ENCODE results near the gene MYH11.

The MYH11 gene

DNA sequence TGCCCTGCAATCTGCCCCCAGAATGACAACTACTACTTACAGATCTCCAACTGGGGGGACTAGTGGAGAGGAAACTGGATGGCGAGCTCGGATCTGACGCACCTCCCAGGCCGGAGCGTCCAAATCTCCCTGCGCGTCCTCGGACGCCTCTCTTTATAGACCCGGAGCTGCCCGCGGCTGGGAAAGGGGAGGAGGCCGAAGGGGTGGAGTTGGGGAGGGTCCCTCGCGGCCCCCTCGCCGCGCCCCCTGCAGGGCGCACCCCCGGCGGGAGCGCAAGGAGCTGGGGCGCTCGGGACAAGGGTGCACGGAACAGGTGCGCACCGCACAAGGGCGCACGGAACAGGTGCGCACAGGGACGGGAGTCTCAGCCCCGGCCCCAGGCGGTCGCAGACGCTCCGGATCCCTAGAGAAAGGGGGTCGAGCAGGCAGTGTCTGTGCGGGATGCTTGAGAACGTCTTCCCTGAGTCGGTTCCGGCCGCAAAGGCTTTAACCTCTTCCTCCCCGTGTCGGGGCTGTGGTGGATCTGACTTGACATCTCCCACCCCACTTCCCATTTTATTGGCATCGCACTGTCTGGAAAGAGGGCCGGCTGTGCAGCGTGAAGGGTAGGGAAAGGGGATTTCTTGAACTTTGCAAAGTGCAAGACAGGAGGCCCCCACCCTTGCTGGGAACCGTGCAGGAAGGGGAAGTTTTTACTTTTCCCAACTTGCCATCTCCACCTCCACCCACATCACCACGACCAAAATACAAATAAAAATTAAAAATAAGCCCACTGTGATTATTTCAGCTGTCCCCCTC lies at the start of gene MYH11:
Gene MYH11, minus strand, starts transcription at position 128 of the 798 bp plus-strand sequence. CDS start 18,776 bp downstream, outside the sequence.
- no peak for DNase-seq

DNA sequence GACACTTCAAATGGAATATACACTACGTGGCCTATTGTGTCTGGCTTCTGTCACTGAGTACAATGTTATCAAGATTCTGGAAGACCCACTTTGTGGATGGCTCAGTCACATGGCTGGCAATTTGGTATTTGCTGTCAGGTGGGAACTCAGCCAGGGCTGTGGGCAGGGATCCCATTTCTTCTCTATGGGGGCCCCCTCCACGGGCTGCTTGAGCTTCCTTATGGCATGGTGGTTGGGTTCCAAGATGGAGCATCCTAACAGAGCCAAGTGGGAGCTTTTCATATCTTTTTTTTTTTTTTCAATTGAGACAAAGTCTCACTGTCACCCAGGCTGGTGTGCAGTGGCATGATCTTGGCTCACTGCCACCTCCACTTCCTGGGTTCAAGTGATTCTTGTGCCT lies 49.6 kb upstream of the MYH11 start:
- DNase-seq: no peak

DNA sequence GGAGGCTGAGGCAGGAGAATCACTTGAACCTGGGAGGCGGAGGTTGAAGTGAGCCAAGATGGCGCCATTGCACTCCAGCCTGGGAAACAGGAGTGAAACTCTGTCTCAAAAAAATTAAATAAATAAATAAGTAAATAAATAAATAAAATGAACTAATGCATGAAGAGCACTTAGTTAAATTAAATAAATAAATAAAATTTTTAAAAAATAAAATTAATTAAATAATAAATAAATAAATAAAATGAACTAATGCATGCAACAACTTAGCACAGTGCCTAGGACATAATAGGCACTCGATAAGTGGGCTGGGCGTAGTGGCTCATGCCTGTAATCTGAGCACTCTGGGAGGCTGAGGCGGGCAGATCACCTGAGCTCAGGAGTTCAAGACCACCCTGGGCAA lies 47.1 kb upstream of the MYH11 start:
- no peak for DNase-seq

DNA sequence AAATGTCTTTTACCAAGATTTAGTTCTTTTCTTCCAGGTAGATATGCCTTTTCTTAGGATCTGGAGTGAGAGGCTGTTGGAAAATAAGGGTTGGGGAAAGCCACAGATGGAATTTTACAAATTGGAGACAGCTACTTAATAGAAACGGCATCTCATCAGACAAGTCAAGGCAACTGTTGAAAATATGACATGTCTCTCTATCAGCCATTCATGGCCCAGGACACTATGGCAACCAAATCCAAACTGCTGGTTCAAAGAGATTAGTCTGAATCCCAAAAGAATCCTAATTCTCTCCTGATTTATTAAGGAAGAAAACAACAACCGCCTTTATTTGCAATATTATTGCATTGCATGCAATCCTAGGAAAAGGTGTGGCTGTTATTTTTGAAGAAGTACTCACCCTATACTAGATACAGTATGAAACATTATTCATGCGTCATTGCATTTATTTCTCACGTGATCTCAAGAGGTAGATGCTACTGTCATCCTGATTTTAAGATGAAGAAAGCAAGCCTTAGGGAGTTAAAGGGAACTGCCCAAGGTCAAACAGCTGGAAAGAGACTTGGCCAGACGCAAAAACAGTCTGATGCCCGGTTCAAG lies 44.2 kb upstream of the MYH11 start:
- DNase-seq: no peak

DNA sequence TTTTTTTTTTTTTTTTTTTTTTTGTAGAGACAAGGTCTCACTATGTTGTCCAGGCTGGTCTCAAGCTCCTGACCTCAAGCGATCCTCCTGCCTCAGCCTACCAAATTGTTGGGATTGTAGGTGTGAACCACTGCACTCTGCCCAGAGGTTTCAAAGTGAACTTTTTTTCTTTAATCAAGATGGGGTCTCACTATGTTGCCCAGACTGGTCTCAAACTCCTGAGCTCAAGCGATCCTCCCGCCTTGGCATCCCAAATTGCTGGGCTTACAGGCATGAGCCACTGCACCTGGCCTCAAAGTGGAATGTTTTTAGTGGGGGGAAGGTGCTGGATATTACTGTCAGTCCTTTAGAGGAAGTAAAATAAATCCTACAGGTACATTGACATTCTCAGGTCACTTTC lies 43.5 kb upstream of the MYH11 start:
- DNase-seq: no peak

DNA sequence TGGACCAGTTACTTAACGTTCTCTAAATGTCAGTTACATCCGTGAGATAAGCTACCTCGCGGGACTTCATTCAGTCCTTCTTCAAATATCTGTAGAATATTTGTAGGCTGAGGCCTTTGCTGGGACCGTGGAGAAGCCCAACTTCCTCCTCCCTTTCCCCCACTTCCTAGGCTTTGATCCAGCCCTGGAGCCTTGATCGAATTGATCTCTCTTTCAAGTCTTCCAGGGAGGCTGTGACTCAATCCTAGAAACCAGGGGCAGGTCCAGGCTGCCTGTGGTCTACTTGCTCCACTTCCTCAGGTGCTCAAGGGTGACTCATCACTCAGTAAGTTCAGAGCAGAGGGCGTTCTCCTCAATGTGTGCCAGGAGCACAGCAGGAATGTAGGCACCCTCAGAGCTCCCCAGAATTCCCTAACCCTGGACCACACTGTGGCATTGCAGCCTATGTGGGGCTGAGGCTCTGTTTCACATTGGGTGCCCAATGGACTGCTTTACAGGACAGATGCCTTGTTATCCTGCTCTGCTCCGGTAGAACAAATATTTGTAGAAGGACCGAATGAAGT lies 42.8 kb upstream of the MYH11 start:
- DNase-seq: no peak

DNA sequence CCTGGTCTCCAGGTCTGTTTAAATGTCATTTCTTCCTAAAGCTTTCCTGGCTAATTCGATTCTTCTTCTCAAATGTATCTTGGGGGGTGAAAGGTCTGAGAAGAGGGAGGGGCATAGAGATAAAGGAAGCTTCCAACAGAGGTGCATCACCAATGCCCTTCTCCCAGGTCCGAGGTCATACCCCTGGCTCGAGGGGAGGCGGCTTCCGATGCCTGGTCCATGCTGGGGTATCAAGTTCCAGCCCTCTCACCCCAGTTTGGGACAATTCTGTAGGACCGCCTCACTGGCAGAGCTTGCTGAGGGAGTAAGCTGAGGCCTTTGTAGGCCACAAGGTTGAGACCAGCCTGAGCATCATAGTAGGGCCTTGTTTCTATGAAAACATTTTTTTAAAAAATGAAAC lies 41.8 kb upstream of the MYH11 start:
- DNase-seq: no peak

DNA sequence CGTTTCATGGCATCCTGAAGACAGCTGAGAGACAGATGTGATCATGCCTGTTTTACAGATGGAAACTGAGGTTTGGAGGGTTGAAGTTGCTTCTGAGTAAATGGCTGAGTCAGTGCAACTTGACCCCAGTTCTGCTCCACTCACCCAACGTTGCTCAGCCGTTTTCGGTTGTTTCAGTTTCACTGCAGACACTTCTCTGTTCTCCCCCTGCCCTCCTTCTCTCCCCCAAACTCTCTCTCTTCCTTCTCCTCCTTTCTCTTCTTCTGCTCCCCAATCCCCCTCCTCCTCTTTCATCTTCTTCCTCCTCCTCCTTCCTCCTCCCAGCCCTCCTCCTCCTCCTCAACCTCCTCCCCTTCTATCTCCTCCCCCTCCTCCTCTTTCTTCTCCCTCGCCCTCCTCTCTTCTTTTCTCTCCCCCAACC lies 41.0 kb upstream of the MYH11 start:
- no peak for DNase-seq

DNA sequence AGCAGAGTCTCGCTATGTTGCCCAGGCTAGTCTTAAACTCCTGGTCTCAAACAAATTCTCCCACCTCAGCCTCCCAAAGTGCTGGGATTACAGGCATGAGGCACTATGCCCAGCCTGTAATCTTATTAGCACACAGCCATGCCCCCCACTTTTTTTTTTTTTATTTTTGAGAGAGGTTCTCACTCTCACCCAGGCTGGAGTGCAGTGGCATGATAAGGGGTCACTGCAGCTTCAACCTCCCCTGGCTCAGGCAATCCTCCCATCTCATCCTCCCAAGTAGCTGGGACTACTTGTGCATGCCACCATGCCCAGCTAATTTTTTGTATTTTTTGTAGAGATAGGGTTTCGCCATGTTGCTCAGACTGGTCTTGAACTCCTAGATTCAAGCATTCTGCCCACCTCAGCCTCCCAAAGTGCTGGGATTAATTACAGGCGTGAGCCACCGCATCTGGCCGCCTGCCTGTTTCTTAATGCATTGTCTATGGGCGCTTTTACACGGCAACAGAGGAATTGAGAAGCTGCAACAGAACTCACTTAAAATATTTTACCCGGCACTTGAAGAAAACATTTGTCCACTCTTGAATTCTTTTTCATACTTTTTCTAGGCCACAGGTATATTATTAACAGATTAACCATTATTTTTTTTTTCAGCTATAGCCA lies 40.4 kb upstream of the MYH11 start:
- DNase-seq: no peak

DNA sequence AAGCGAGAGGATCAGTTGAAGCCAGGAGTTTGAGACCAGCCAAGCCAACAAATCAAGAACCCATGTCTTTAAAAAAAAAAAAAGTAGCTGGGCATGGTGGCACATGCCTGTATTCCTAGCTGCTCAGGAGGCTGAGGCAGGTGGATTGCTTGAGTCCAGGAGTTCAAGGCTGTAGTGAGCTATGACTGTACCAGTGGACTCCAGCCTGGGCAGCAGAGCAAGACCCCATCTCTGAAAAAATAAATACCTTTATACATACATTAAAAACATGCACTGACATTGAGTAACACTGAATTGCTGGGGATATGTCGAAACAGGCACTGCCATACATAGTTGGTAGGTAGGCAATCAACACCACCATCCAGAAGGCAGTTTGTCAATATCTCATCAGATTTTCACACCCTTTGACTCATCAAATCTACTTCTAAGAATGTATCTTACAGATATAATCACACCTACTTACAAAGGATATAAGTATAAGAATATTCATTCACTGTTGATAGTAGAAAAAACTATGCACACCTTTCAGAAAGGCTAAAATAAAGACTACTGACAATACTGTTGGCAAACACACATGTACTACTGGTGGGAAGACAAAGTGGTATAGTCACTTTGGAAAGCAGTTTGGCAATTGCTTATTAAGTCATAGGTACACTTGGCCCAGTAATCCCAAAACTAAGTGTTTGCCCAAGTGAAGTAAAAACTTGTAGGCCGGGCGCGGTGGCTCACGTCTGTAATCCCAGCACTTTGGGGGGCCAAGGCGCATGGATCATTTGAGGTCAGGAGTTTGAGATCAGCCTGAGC lies 37.9 kb upstream of the MYH11 start:
- no peak for DNase-seq

DNA sequence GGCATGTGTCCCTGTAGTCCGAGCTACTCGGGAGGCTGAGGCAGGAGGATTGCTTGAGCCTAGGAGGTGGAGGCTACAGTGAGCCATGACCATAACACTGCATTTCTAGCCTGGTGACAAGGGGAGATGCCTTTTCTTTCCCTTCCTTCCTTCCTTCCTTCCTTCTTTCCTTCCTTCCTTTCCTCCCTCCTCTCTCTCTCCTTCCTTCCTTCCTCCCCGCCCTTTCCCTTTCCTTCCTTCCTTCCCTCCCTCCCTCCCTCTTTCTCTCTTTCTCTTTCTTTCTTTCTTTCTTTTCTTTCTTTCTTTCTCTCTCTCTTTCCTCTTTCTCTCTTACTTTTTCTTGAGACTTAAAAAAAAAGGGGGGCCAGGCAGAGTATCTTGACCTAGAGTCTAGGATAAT lies 34.7 kb upstream of the MYH11 start:
- no peak for DNase-seq

DNA sequence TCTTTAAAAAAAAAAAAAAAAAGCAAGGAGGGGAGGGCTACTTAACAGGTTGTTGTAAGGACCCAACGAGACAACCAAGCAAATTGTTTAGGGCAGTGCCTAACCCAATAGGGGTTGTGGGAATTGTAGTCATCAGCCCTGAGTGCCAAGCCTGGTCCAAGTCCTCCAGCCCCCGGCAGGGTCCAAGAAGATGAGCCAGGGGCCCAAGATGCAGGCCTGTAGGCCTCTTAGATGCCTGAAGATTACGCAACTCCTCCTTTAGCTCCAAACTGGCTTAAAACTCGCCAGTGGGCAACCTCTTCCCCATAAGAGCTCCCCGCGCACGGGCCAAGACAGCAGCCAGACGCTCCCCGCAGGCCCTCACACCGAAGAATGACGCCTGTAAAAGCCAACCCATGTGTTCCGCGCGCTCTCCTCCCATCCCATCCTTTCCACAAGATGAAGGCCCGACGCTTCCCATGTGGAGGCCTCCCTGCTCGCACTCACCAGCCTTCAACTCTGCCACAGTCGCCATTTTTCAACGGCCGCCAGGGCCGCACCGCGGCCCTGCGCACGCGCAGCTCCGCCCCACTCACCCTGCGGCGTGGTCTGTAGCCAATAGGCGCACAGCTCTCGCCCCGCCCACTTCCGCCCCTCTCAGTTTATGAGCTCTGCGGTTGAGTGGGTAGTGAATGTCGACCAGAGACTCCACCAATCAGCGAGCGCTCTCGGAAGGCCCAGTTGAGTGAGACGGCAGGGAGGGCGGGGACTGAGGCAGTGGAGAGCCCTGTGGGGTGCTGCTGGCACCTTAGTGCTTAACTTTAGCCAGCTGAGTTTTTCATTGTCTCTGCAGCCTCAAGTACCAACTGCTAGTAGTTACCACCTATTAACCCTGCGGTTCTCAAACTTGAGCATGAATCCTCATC lies 31.5 kb upstream of the MYH11 start, which contains the start of gene CEP20:
Gene CEP20, minus strand, starts transcription at position 532 of the 905 bp plus-strand sequence. Its CDS starts 18 bp downstream, at position 514.
- DNase-seq: peak; percentile 79 to 100 (median 97)

DNA sequence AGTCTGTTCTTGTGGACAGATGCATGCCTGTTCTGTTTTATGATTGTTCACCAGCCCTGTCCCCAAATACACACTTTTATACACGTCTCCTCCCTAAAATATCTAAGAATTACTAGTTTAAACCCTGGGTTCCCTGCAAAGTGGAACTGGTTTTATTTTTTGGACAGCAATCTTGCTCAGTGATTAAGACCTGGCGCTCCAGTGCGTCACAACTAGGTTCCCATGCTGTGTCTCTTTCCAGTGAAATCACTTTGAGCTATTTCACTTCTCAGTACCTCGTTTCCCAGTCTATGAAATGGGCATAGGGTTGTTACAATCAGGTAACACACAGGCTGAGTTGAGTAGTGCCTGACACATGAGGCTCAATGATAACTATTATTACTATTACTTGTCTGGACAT lies 30.5 kb upstream of the MYH11 start:
- DNase-seq: no peak

DNA sequence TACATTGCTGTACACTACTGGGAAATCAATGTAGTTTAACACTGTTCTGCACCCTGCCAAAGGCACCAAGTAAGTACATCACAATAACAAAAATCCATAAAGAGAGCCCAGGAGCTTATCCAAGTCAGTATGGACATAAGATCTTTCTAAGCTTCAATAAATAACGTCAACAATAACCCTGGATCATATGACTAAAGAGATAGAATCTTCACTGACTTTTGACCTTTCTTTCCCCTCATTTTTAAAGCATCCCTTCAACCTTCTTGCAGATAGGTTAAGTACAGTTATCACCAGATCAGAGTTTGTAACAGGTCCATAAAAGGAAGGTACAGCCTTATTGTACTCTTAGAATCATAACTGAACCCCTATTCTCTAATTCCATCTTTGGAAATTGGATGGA lies 29.2 kb upstream of the MYH11 start:
- no peak for DNase-seq

DNA sequence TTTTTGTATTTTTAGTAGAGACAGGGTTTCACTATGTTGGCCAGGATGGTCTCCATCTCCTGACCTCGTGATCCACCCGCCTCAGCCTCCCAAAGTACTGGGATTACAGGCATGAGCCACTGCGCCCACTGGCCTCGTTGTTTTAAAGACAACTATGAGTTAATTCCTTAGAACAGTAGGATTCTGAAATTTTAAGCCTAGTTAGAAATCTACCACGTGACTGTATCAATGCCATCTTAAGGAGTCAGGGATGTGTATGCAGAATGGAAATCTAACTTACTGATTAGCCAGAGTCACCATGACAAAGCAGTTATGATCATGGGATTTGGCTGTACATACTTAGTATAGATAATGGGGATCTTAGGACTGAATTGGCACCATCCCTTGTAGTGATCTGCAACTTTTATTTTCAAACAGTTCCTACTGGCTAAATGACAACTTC lies 28.8 kb upstream of the MYH11 start:
- DNase-seq: no peak

DNA sequence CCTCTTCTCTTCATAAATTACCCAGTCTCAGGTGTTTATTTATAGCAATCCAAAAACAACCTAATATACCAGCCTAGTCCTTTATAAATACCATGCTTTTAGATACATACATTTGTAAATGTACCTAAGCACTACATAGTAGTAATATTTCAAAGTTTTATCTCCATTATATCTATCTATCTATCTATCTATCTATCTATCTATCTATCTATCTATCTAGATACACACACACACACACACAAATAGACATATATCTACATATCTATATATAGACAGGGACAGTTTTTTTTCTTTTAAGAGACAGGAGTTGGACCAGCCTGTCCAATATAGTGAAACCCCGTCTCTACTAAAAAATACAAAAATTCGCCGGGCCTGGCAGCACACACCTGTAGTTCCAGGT lies 25.7 kb upstream of the MYH11 start:
- DNase-seq: no peak

DNA sequence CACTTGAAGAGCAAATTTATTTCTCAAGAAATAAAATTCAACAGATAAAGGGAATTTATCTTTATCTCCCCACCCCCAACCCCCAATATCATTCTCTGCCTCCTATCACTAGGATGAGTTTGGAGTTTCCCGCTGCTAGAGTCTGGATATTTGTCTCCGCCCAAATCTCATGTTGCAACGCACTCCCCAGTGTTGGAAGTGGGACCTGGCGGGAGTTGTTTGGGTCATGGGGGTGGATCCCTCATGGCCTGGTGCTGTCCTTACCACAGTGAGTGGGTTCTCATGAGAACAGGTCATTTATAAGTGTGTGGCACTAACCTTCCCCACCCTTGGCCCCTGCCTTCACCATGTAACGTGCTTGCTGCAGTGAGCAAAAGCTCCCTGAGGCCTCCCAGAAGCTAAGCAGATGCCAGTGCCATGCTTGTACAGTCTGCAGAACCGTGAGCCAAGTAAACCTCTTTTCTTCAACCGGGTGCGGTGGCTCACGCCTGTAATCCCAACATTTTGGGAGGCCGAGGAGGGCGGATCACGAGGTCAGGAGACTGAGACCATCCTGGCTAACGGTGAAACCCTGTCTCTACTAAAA lies 25.1 kb upstream of the MYH11 start:
- no peak for DNase-seq

DNA sequence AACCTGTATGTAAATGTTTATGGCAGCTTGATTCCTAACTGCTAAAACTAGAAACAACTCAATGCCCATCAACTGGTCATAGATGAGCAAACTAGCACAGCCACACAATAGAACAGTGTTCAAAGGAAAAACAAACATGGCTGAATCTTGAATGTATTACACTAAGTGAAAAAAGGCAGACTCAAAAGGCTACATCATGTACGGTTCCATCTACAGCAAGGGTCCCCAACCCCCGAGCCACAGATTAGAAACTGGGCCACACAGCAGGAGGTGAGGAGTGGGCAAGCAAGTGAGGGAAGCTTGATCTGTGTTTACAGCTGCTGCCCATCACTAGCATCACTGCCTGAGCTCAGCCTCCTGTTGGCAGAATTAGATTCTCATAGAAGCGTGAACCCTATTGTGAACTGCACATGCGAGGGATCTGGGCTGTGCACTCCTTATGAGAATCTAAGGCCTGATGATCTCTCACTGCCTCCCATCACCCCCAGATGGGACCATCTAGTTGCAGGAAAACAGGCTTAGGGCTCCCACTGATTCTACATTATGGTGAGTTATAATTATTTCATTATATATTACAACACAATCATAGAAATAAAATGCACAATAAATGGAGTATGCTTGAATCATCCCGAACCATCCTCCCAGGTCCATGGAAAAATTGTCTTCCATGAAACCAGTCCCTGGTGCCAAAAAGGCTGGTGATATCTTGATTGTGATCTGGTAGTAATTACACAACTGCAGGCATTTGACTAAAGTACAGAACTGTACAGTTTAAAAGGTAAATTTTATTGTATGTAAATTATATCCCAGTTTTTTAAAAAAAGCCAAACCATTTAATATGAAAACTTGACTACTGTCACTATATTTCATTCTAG lies 23.8 kb upstream of the MYH11 start:
- no peak for DNase-seq
